ENCODE results near the gene CDIPT.
A peak's percentile ranks its signal among the peaks of the same experiment; 100 is the strongest.
"Not testable (repeated sequence)": the region's sequence is repeated elsewhere in the genome, so short reads cannot be mapped to it uniquely, and the experiment has no call there.

Gene CDIPT

GRCh38 chr16:29862884-29863668 lies at the start of gene CDIPT:
TSS of gene CDIPT (minus strand) at chr16:29863226. CDS start at chr16:29862857, 369 bp downstream.
- peak; percentile 97 for DNase-seq

GRCh38 chr16:29912087-29912486 lies 49.1 kb upstream of the CDIPT start:
- DNase-seq = no peak

GRCh38 chr16:29911676-29912010 lies 48.6 kb upstream of the CDIPT start:
- no peak for DNase-seq

GRCh38 chr16:29910819-29911675 lies 48.0 kb upstream of the CDIPT start:
- DNase-seq = no peak

- DNase-seq = not testable (repeated sequence)
Measured at GRCh38 chr16:29909851-29910250, 46.8 kb upstream of the CDIPT start.

GRCh38 chr16:29909391-29909790 lies 46.4 kb upstream of the CDIPT start:
- no peak for DNase-seq

GRCh38 chr16:29908719-29909220 lies 45.7 kb upstream of the CDIPT start:
- DNase-seq = no peak

- no peak for DNase-seq
Measured at GRCh38 chr16:29907973-29908372, 44.9 kb upstream of the CDIPT start.

- no peak for DNase-seq
Measured at GRCh38 chr16:29906520-29907244, 43.7 kb upstream of the CDIPT start.

- no peak for DNase-seq
Measured at GRCh38 chr16:29905668-29906067, 42.6 kb upstream of the CDIPT start.

GRCh38 chr16:29904947-29905346 lies 41.9 kb upstream of the CDIPT start:
- no peak for DNase-seq

- no peak for DNase-seq
Measured at GRCh38 chr16:29903590-29903989, 40.6 kb upstream of the CDIPT start.

- no peak for DNase-seq
Measured at GRCh38 chr16:29901607-29901945, 38.5 kb upstream of the CDIPT start.

- DNase-seq = no peak
Measured at GRCh38 chr16:29900888-29901606, 38.0 kb upstream of the CDIPT start.

- peak; percentile 39 for DNase-seq
Measured at GRCh38 chr16:29900102-29900887, 37.3 kb upstream of the CDIPT start, which contains the start of gene ASPHD1. TSS of gene ASPHD1 (plus strand) at chr16:29900488. CDS start at chr16:29900972, 484 bp downstream.

- DNase-seq = no peak
Measured at GRCh38 chr16:29899516-29900101, 36.6 kb upstream of the CDIPT start, which contains the start of gene SEZ6L2. TSS of gene SEZ6L2 (minus strand) at chr16:29899550. CDS start at chr16:29899019, 531 bp downstream.

- no peak for DNase-seq
Measured at GRCh38 chr16:29898804-29899515, 35.9 kb upstream of the CDIPT start.

GRCh38 chr16:29898135-29898803 lies 35.2 kb upstream of the CDIPT start:
- no peak for DNase-seq

- DNase-seq = no peak
Measured at GRCh38 chr16:29897333-29897732, 34.3 kb upstream of the CDIPT start.

GRCh38 chr16:29896841-29897240 lies 33.8 kb upstream of the CDIPT start:
- DNase-seq = no peak

Data from KG1 (cell line).